T-helper 9 cell (primary cell): ENCODE measurements around the gene HMOX1.
"Not testable (repeated sequence)": the region's sequence is repeated elsewhere in the genome, so short reads cannot be mapped to it uniquely, and the experiment has no call there.

ENCODE experiments used
- DNase-seq: peaks from one replicate; pipeline ENCODE4 v3.0.0-alpha.2; 2020

The HMOX1 gene

DNA sequence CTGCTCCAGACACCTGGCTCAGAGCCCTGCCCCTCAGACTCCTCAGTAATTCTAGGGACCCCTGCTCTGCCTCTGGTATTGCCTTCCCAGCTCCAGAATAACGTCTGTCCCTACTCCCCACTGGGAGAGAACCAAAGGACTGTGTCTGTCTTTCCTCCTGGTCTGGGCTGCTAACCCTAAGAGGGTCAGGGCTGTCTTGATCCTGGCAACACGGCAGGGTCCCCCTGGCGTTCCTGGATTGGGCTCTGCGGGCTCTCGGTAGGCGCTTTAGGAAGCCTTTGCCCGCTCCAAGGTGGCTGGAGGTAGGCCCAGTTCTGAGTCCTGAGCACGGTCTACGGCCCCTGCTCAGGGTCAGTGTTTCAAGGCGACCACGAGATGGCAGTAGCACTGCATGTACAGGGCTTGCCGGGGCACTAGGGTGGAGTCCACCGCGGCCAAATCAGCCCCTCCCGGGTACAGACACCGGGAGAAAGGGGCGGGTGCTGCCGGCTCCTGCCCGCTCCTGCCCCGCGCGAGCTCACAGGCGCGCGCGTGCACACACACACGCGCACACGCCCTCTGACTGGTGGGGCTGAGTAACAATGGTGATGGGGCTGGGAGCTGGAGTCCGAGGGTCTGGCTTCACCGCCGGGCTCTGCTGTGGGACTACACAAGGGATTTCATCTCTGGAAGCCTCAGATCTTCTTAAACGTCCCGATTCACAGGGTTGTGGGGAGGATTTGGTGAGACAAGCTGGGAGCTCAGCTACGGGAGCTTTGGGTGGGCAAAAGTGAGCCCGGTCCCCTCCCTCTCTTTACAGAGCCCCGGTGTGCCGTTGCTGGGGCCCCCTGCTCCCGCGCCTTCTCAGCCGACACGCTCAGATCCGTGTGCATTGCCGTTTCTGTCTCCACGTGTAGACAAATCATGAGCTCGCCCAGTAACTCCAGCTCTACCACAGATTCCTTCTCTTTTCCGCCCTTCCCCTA is 30.1 kb upstream of the HMOX1 start:
- peak; percentile 72 for DNase-seq

DNA sequence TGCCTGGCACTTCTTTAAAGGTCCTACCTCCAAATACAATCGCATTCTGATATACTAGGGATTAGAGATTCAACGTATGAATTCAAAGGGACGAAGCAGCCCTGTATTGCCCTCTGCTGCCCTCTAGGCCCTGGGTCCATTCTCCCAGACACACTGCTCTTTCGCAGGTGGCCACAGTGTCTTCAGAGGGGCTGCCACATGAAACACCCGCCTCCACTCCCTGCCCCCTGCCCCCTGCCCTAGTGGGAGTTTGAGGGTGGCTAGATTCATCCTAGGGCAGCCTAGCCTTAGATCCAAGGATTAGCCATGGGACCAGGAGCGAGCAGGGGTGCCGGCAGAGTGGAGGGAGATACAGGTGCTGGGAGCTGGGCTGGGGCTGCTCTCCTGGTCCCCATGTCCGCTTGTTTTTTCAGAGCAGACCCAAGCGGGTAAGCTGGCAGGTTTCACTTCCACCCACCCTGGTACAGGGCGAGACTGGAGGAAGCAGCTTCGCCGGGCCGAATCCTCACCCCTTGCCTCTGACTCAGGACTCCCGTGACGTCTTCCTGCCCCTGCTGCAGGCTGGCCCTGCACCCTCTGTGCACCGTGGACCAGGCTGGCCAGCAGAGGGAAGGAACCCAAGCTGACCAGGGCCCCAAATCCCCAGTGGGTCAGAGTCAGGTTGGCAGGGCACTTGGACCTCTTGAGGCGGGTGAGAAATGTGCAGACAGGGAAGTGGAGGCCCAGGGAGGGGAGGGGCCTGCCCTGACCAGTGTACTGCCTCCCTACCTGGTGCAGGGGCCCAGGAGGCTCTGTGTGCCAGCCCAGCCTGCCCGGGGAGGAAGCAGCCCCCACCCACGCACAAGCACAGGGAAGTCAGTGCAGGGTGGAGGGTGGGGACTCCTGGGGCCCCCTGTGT is 28.4 kb upstream of the HMOX1 start:
- DNase-seq, result no peak

DNA sequence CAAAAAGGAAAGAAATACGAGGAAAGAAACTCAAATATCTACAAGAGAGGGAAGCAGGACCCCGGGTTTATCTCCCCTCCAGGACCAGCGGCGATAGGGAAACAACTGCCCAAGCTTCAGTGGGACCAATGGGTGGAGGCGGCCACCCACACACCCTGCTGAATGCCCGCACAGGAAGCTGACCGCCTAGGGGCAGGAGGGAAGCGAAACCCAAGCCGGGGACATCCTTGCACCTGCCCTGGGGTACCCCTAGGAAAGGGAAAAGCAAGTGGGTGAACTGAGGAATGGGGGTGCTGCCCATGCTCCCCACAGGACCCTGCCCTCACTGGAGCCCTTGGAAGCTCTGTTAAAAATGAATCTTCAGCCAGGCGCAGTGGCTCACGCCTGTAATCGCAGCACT is 27.6 kb upstream of the HMOX1 start:
- no peak for DNase-seq

DNA sequence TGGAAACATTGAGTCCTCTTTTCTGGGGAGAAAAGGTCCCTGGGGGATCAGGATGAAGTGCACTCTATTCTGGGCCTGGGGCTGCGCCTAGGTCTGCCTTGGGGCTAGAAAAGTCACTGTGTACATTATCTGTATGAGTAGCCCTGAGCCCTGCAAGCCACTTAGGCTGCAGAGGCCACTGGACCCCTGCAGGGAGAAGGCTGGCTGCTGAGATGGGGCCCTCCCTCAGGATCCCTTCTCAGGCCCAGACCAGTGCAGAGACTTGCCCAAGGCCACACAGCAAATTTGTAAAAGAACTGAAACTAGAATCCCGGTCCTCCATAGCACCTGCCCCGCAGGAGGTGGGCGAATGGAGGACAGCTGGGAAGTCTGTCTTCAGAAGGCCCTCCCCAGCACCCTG is 26.8 kb upstream of the HMOX1 start:
- DNase-seq, result no peak

DNA sequence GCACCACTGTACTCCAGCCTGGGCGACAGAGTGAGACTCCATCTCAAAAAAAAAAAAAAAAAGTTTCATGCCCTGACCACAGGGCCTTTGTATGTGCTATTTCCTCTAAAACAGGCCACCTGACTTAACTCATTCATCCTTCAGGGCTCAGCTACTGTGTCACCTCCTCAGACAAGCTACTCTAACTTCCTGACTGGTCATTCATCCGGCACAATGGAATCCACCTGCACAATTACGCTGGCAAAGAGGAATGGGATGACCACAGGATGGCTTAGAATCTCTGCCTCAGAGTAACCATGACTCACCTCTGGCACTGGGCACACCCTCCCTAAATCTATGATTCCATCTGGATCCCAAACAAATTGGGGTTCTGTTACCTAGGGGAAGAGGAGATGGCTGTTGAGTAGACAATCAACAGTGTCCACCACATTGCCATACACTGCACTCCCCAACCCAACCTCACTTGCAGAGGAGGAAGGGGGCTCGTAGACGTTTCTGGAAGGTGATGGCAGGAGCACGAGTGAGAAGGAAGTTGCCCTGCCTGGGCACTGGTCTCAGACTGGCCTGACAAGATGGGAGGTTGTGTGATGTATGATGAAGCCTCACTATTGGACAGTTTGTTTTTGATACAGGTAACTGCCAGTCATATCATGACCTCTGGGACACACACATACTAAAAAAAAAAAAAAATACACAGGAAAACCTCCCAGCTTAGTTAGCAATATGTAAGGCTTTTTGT is 22.8 kb upstream of the HMOX1 start:
- no peak for DNase-seq

GRCh38 chr22:35359380-35360065 is 21.4 kb upstream of the HMOX1 start:
- DNase-seq, result no peak

GRCh38 chr22:35361001-35361558 is 19.8 kb upstream of the HMOX1 start:
- no peak for DNase-seq

- DNase-seq, result no peak
Observed at GRCh38 chr22:35363566-35364086, 17.3 kb upstream of the HMOX1 start.

DNA sequence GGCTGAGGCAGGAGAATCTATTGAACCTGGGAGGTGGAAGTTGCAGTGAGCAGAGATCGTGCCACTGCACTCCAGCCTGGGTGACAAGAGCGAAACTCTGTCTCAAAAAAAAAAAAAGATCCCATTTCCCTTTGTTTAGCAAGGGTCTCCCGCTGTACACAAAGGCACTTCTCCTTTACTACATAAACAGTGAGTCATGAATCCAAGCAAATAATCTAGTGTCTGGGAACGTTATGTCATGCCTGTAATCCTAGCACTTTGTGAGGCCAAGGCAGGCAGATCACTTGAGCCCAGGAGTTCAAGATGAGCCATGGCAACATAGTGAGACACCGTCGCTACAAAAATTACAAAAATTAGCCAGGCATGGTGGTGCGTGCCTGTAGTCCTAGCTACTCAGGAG is 16.7 kb upstream of the HMOX1 start:
- not testable (repeated sequence) for DNase-seq

- no peak for DNase-seq
Observed at GRCh38 chr22:35367331-35367886, 13.5 kb upstream of the HMOX1 start.

- no peak for DNase-seq
Observed at GRCh38 chr22:35368386-35368785, 12.5 kb upstream of the HMOX1 start.

- DNase-seq, result no peak
Observed at GRCh38 chr22:35369996-35370395, 10.9 kb upstream of the HMOX1 start.

- no peak for DNase-seq
Observed at GRCh38 chr22:35373781-35374180, 7.1 kb upstream of the HMOX1 start.

DNA sequence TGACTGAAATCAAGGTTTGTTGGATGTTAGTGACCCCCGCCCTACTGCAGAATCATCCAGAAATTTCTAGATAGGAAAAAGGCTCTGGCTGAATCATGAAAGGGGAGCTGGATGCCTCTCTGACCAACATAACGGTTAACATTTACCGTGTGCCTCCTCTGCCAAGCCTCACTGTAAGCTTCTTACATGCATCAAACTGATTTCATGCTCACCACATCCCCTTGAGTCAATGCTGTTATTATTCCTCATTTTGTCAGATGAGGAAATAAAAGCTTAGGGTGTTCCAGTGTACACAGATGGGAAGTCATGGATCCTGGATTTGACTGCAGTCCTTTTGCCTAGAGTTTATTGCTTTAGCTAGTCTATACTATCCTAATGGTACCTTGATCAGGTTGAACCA is 5.9 kb upstream of the HMOX1 start:
- DNase-seq, result no peak

GRCh38 chr22:35375526-35375925 is 5.4 kb upstream of the HMOX1 start:
- DNase-seq, result no peak

DNA sequence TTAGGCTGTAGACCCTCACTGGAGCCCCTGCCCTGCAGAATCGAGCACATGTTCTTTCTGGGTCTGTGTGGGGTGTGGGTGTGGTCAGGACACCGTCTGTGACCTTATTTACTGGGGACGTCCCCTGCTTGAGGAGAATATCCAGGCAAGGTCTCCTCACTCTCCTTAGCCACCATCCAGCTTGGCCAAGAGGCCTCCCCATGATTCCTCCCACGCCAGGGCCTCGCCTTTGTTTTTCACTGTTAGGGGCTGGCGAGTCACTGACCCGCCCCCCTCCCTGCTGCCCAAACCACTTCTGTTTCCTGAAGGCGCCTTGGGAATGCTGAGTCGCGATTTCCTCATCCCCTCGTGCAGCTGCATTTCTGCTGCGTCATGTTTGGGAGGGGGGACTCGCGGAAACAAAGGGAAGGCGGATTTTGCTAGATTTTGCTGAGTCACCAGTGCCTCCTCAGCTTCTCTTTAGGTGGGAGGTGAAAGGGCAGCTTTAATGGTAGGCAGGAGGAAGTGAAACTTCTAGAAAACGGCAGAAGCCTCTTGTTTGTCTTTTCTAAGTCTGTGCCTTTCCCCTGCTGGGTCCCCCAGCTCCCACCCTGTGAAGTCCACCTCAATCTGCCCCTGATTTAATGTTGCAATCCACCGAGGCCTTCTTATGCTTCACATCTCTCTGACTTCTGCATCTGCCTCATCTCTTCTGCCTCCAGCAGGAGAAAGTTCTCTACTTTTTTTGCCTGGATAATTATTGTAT is 4.0 kb upstream of the HMOX1 start:
- no peak for DNase-seq

GRCh38 chr22:35377735-35378134 is 3.2 kb upstream of the HMOX1 start:
- DNase-seq, result no peak

DNA sequence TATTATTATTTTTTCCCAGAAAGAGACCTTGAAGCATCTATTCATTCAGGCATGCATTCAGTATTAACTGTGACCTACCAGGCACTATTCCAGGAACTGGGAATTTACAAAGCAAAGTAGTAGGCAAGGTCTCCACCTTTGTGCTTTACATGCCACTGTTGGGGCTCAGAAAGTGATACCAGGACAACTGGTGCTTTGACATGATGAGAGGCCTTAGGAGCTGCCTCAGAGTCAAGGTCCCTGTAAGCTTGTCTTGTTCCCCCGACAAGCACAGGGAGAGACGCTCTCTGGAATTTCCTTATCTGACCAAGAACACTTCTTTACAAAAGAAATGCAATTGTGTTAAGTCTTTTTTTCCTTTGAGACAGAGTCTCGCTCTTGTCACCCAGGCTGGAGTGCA is 2.3 kb upstream of the HMOX1 start:
- no peak for DNase-seq

DNA sequence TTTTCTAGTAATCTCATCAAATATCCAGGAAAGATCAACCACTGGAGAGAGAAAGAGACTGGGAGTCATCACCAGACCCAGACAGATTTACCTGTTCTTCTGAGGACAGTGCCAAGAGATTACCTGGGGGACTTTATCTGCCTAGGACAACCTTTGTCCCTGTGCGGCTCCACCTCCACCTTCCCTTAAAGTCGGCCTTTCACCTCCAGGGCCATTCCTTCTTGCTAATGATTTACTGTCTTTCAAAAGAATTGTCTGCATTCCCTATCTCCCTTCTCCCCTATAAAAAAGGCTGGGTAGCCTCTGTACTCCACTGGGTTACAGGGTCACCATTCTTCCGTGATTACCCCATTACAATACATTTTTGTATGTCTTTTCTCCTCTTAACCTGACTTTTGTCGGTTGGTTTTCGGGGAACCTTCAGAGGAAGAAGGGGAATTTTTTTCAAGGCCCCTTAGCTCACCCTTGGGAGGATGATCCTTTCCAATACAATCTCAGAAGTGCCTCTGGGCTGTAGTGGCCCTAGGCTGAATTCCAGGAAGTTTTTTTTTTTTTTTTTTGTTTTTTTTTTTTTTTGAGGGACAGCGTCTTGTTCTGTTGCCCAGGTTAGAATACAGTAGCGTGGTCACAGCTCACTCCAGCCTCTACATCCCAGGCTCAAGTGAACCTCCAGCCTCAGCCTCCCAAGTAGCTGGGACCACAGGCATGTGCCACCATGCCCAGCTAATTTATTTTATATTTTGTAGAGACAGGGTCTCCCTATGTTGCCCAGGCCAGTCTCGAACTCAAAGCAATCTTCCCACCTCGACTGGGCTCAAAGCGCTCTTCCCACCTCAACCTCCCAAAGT is 1.5 kb upstream of the HMOX1 start:
- DNase-seq, result no peak

GRCh38 chr22:35380013-35380412 is 883 bp upstream of the HMOX1 start:
- no peak for DNase-seq
